ENCODE data around the gene CAMK2A.

GRCh38 chr5:150179019-150179620 is 110.5 kb downstream of the CAMK2A start:
- TF ChIP-seq CTCF (IDR thresholded peaks at IDR 0.05) (no peak), POLR2A (IDR thresholded peaks at IDR 0.05) (no peak), EP300 (IDR thresholded peaks at IDR 0.05) (no peak), POLR2AphosphoS5 (IDR thresholded peaks at IDR 0.05) (no peak)

All from gastroesophageal sphincter (tissue), 3 donors.